ENCODE results near the gene DNAJC1.
"Not testable (repeated sequence)": the region's sequence is repeated elsewhere in the genome, so short reads cannot be mapped to it uniquely, and the experiment has no call there.

The DNAJC1 gene

DNA sequence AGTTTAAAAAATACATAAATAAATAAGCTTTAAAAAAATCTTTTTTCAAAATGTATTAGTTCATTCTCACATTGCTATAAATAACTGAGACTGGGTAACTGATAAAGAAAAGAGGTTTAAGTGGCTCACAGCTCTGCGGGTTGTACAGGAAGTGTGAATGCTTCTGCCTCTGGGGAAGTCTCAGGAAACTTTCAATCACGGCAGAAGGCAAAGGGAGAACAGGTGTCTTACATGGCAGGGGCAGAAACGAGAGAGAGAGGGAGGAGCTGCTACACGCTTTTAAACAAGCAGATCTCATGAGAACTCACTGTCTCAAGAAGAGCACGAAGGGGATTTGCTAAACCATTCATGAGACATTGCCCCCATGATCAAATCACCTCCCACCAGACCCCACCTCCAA is 114.6 kb downstream of the DNAJC1 start:
- no peak overlapping the region for H3K9ac ChIP-seq (ENCODE audit: low read depth, low read length, poor library complexity)
- H3K4me2 ChIP-seq (ENCODE audit: insufficient read depth, low read length, poor library complexity, severe bottlenecking): no peak overlapping the region
- H4K8ac ChIP-seq (ENCODE audit: low read depth, low read length): no peak overlapping the region
- no peak overlapping the region for H3K4ac ChIP-seq (ENCODE audit: low read length)
- no peak overlapping the region for H3K18ac ChIP-seq (ENCODE audit: low read length)
- H2BK12ac ChIP-seq (ENCODE audit: low read length): no peak overlapping the region
- H3K23ac ChIP-seq (ENCODE audit: low read depth, low read length, poor library complexity): no peak overlapping the region
- peaks cover 0 to 7% of the 10 kb centered on the region in 2 donors for H3K36me3 ChIP-seq (replicated peaks in 1 of 2; ENCODE audit: control insufficient read depth in 2 of 2, insufficient read depth in 2 of 2, low read length in 2 of 2)
- no peak overlapping the region for H4K91ac ChIP-seq (ENCODE audit: low read depth, low read length, poor library complexity)
- H2AFZ ChIP-seq (ENCODE audit: low read length): no peak overlapping the region
- H2AK5ac ChIP-seq (ENCODE audit: low read depth, low read length): no peak overlapping the region
- no peak overlapping the region for H2BK5ac ChIP-seq (ENCODE audit: low read length)
- no peak overlapping the region for H3K4me3 ChIP-seq (ENCODE audit: low read length in 2 of 2)
- H3K9me3 ChIP-seq (replicated peaks in 1 of 2; ENCODE audit: control insufficient read depth in 2 of 2, insufficient read depth in 1 of 2, low read depth in 1 of 2, low read length in 2 of 2): peaks cover 0 to 27% of the 10 kb centered on the region in 2 donors
- no peak overlapping the region for H3K27ac ChIP-seq (replicated peaks; ENCODE audit: low read length)
- H3K79me1 ChIP-seq (ENCODE audit: low read depth, low read length): no peaks in the 10 kb centered on the region
- no peaks in the 10 kb centered on the region for H3K27me3 ChIP-seq (ENCODE audit: control insufficient read depth in 3 of 3, insufficient read depth in 3 of 3, low read depth in 1 of 3, low read length in 3 of 3)
- no peak overlapping the region for H3K14ac ChIP-seq (ENCODE audit: low read length)
- peaks cover 0 to 2% of the 10 kb centered on the region in 2 donors for H3K4me1 ChIP-seq (ENCODE audit: control insufficient read depth in 2 of 2, insufficient read depth in 1 of 2, low read depth in 1 of 2, low read length in 2 of 2)
- no peak overlapping the region for H2BK120ac ChIP-seq (ENCODE audit: low read depth, low read length)
- DNase-seq (ENCODE audit: low spot score): no peak
- no peak overlapping the region for H2BK15ac ChIP-seq (ENCODE audit: low read length)
- no CpG with 5 or more reads among the region's 5 CpGs for WGBS, 2 donors (ENCODE audit: extremely low coverage in 2 of 2, insufficient read length in 2 of 2, insufficient replicate concordance in 1 of 2)

DNA sequence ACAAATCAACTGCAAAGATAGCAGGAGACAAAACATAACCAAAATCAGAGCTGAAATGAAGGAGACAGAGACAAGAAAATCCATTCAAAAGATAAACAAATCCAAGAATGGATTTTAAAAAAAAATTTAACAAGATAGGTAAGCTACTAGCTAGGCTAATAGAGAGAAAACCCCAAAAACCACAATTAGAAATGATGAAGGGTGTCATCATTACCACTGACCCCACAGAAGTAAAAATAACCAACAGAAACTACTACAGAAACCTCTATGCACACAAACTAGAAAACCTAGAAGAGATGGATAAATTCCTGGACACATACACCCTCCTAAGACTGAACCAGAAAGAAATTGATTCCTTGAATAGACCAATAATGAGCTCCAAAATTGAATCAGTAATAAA is 117.6 kb downstream of the DNAJC1 start:
- H2BK12ac ChIP-seq (ENCODE audit: low read length): no peak overlapping the region
- H3K4ac ChIP-seq (ENCODE audit: low read length): no peak overlapping the region
- H3K9ac ChIP-seq (ENCODE audit: low read depth, low read length, poor library complexity): no peak overlapping the region
- H3K23ac ChIP-seq (ENCODE audit: low read depth, low read length, poor library complexity): no peak overlapping the region
- no peaks in the 10 kb centered on the region for H3K27me3 ChIP-seq (ENCODE audit: control insufficient read depth in 3 of 3, insufficient read depth in 3 of 3, low read depth in 1 of 3, low read length in 3 of 3)
- no peak overlapping the region for H3K4me2 ChIP-seq (ENCODE audit: insufficient read depth, low read length, poor library complexity, severe bottlenecking)
- no peak overlapping the region for H2BK5ac ChIP-seq (ENCODE audit: low read length)
- H3K9me3 ChIP-seq (replicated peaks in 1 of 2; ENCODE audit: control insufficient read depth in 2 of 2, insufficient read depth in 1 of 2, low read depth in 1 of 2, low read length in 2 of 2): peaks cover 0 to 11% of the 10 kb centered on the region in 2 donors
- H3K36me3 ChIP-seq (replicated peaks in 1 of 2; ENCODE audit: control insufficient read depth in 2 of 2, insufficient read depth in 2 of 2, low read length in 2 of 2): peaks cover 0 to 18% of the 10 kb centered on the region in 2 donors
- DNase-seq (ENCODE audit: low spot score): no peak
- no peak overlapping the region for H2AK5ac ChIP-seq (ENCODE audit: low read depth, low read length)
- H2BK15ac ChIP-seq (ENCODE audit: low read length): no peak overlapping the region
- H3K18ac ChIP-seq (ENCODE audit: low read length): no peak overlapping the region
- peaks cover 0 to 2% of the 10 kb centered on the region in 2 donors for H3K4me1 ChIP-seq (ENCODE audit: control insufficient read depth in 2 of 2, insufficient read depth in 1 of 2, low read depth in 1 of 2, low read length in 2 of 2)
- no peaks in the 10 kb centered on the region for H3K79me1 ChIP-seq (ENCODE audit: low read depth, low read length)
- H3K27ac ChIP-seq (replicated peaks; ENCODE audit: low read length): no peak overlapping the region
- no peak overlapping the region for H4K8ac ChIP-seq (ENCODE audit: low read depth, low read length)
- H4K91ac ChIP-seq (ENCODE audit: low read depth, low read length, poor library complexity): no peak overlapping the region
- H3K4me3 ChIP-seq (ENCODE audit: low read length in 2 of 2): no peak overlapping the region
- H3K14ac ChIP-seq (ENCODE audit: low read length): no peak overlapping the region
- H2BK120ac ChIP-seq (ENCODE audit: low read depth, low read length): no peak overlapping the region
- H2AFZ ChIP-seq (ENCODE audit: low read length): no peak overlapping the region

DNA sequence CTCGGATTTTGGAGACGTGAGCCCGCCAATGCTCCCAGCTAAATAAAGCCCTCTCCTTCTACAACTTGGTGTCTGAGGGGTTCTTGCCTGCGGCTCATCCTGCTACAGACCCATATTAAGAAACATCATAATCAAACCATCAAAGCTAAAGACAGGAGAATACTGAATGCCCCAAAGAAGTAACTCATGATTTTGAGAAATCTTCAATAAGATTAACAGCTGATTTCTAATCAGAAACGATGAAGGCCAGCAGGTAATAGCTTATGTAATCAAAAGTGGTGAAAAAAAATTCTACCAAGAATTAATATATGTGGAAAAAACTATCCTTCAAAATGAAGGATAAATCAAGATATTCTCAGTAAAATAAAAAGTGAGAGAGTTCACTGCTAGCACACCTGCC is 130.3 kb downstream of the DNAJC1 start:
- Histone ChIP-seq H2BK120ac (ENCODE audit: low read depth, low read length) (no peak overlapping the region), H3K9me3 (replicated peaks in 1 of 2; ENCODE audit: control insufficient read depth in 2 of 2, insufficient read depth in 1 of 2, low read depth in 1 of 2, low read length in 2 of 2) (peaks cover 2 to 28% of the 10 kb centered on the region in 2 donors), H3K4me1 (ENCODE audit: control insufficient read depth in 2 of 2, insufficient read depth in 1 of 2, low read depth in 1 of 2, low read length in 2 of 2) (no peaks in the 10 kb centered on the region), H3K27ac (replicated peaks; ENCODE audit: low read length) (no peak overlapping the region), H3K79me1 (ENCODE audit: low read depth, low read length) (no peaks in the 10 kb centered on the region), H3K4me2 (ENCODE audit: insufficient read depth, low read length, poor library complexity, severe bottlenecking) (no peak overlapping the region), H4K91ac (ENCODE audit: low read depth, low read length, poor library complexity) (no peak overlapping the region), H2BK12ac (ENCODE audit: low read length) (no peak overlapping the region), H2BK15ac (ENCODE audit: low read length) (no peak overlapping the region), H3K14ac (ENCODE audit: low read length) (no peak overlapping the region), H3K4ac (ENCODE audit: low read length) (no peak overlapping the region), H3K36me3 (replicated peaks in 1 of 2; ENCODE audit: control insufficient read depth in 2 of 2, insufficient read depth in 2 of 2, low read length in 2 of 2) (peaks cover 0 to 15% of the 10 kb centered on the region in 2 donors), H3K18ac (ENCODE audit: low read length) (no peak overlapping the region), H3K27me3 (ENCODE audit: control insufficient read depth in 3 of 3, insufficient read depth in 3 of 3, low read depth in 1 of 3, low read length in 3 of 3) (no peaks in the 10 kb centered on the region), H3K23ac (ENCODE audit: low read depth, low read length, poor library complexity) (no peak overlapping the region), H2AK5ac (ENCODE audit: low read depth, low read length) (no peak overlapping the region), H2BK5ac (ENCODE audit: low read length) (no peak overlapping the region), H4K8ac (ENCODE audit: low read depth, low read length) (no peak overlapping the region), H3K9ac (ENCODE audit: low read depth, low read length, poor library complexity) (no peak overlapping the region), H2AFZ (ENCODE audit: low read length) (no peak overlapping the region), H3K4me3 (ENCODE audit: low read length in 2 of 2) (no peak overlapping the region)
- WGBS, 2 donors (ENCODE audit: extremely low coverage in 2 of 2, insufficient read length in 2 of 2, insufficient replicate concordance in 1 of 2): no CpG with 5 or more reads among the region's 5 CpGs
- DNase-seq (ENCODE audit: low spot score): no peak

DNA sequence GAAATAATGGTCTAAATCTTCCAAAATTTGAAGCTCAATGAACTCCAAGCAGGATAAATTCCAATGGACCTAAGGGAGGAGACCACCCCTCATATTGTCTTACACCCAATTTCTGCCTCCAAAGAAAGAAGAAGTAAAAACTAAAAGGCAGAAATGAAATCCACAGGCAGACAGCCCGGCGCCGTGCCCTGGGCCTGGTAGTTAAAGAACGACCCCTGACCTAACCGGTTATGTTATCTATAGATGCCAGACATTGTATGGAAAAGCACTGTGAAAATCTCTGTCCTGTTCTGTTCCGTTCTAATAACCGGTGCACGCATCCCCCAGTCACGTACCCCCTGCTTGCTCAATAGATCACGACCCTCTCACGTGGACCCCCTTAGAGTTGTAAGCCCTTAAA is 130.8 kb downstream of the DNAJC1 start:
- not testable (repeated sequence) for H3K4me1 ChIP-seq (ENCODE audit: control insufficient read depth in 2 of 2, insufficient read depth in 1 of 2, low read depth in 1 of 2, low read length in 2 of 2); H2AFZ ChIP-seq (ENCODE audit: low read length); H3K4ac ChIP-seq (ENCODE audit: low read length); H2BK15ac ChIP-seq (ENCODE audit: low read length); H3K14ac ChIP-seq (ENCODE audit: low read length); H3K79me1 ChIP-seq (ENCODE audit: low read depth, low read length); H2AK5ac ChIP-seq (ENCODE audit: low read depth, low read length); H3K4me3 ChIP-seq (ENCODE audit: low read length in 2 of 2); H3K27me3 ChIP-seq (ENCODE audit: control insufficient read depth in 3 of 3, insufficient read depth in 3 of 3, low read depth in 1 of 3, low read length in 3 of 3); H2BK12ac ChIP-seq (ENCODE audit: low read length); DNase-seq (ENCODE audit: low spot score); H3K9ac ChIP-seq (ENCODE audit: low read depth, low read length, poor library complexity); H3K27ac ChIP-seq (replicated peaks; ENCODE audit: low read length); H3K23ac ChIP-seq (ENCODE audit: low read depth, low read length, poor library complexity); H3K4me2 ChIP-seq (ENCODE audit: insufficient read depth, low read length, poor library complexity, severe bottlenecking); H4K91ac ChIP-seq (ENCODE audit: low read depth, low read length, poor library complexity); H2BK5ac ChIP-seq (ENCODE audit: low read length); H2BK120ac ChIP-seq (ENCODE audit: low read depth, low read length); H3K18ac ChIP-seq (ENCODE audit: low read length); H4K8ac ChIP-seq (ENCODE audit: low read depth, low read length)
- WGBS, 2 donors (ENCODE audit: extremely low coverage in 2 of 2, insufficient read length in 2 of 2, insufficient replicate concordance in 1 of 2): no CpG with 5 or more reads among the region's 11 CpGs
- Histone ChIP-seq H3K36me3 (replicated peaks in 1 of 2; ENCODE audit: control insufficient read depth in 2 of 2, insufficient read depth in 2 of 2, low read length in 2 of 2) (peaks cover 0 to 15% of the 10 kb centered on the region in 2 donors), H3K9me3 (replicated peaks in 1 of 2; ENCODE audit: control insufficient read depth in 2 of 2, insufficient read depth in 1 of 2, low read depth in 1 of 2, low read length in 2 of 2) (peaks cover 2 to 28% of the 10 kb centered on the region in 2 donors)
